ENCODE results near the gene SIRT3.

GRCh38 chr11:279040-279965 lies 43.2 kb upstream of the SIRT3 start:
- TF ChIP-seq CHD4 (IDR thresholded peaks at IDR 0.05; ENCODE audit: borderline replicate concordance, low read length): no peak
- TF ChIP-seq MYC (CRISPR knock-in tag; IDR thresholded peaks at IDR 0.05; ENCODE audit: borderline replicate concordance): no peak
- TF ChIP-seq POLR2A (IDR thresholded peaks at IDR 0.05; ENCODE audit: insufficient read depth in 1 of 2, low read depth in 2 of 2, low read length in 2 of 2): no peak
- TF ChIP-seq EP300 (IDR thresholded peaks at IDR 0.05; ENCODE audit: low read depth in 2 of 2, low read length in 2 of 2): no peak
- TF ChIP-seq EP300 (CRISPR knock-in tag; IDR thresholded peaks at IDR 0.05; ENCODE audit: borderline replicate concordance): no peak
- TF ChIP-seq CTCF (CRISPR knock-in tag; IDR thresholded peaks at IDR 0.05): no peak
- TF ChIP-seq ZNF382 (CRISPR knock-in tag; IDR thresholded peaks at IDR 0.05; ENCODE audit: borderline replicate concordance): no peak
- no peak for TF ChIP-seq POLR2AphosphoS5 (IDR thresholded peaks at IDR 0.05; ENCODE audit: low read depth, low read length)
- no peak for TF ChIP-seq ARNT (IDR thresholded peaks at IDR 0.05)
- no peak for TF ChIP-seq ASH2L (IDR thresholded peaks at IDR 0.05; ENCODE audit: insufficient read length, low read depth, low read length)
- no peak for TF ChIP-seq PBX3 (CRISPR knock-in tag; IDR thresholded peaks at IDR 0.05; ENCODE audit: borderline replicate concordance)
